Measurements from ENCODE around the gene DNAH14. TPM values are rescaled to one million over a fixed set of nuclear protein-coding genes. Genes with fewer than 3 reads are reported as not detected.
A peak's percentile ranks its signal among the peaks of the same experiment; 100 is the strongest.

Gene DNAH14
- total RNA-seq, 4 donors from 2014 or later: 0.15 to 0.55 TPM; not detected in 2

DNA sequence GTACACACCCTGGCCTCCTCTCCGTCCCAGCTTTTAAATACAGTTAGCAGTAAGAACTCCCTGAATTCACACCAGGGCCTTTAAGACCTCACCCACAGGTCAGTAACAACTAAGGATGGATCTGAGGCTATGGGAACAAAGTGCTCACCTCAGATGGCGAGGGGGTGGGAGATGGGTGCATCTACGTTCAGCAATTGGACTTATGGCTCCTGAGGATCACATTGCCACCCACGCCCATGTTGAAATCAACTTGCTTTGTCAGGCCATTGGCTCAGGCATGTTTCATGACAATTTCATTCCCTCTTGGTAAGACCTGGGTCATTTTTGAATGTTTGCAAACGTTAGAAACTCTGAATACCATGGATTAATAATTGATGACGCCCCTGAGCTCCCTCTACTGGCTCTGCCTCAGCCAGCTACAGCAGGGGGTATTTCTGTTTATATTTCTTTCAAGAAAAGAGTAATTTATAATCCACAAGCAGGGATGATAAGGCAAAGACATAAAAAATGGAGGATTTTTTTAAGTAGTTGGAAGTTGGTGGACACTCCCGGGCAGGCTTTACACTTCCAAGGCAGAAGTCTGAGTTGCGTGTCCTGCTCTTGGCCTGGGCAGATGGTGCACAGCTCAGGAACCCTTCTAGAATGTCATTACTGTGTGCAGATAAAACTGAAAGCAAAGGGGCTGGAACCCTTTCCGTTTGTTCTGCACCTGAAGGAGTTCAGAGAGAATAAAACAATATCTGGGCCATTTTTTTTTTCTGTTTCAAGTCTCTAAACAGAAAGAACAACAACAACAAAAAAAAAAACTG lies 512.0 kb downstream of the DNAH14 start:
- DNase-seq (no peak), ATAC-seq (no peak)
- no peaks in the 10 kb centered on the region for H3K9me3 ChIP-seq
- H3K4me3 ChIP-seq: no peak overlapping the region
- no peaks in the 10 kb centered on the region for H3K36me3 ChIP-seq
- intact Hi-C loops (cut with DNase I; ENCODE audit: low total_unique reads): no loop called here
- in situ Hi-C loops (cut with MboI; ENCODE audit: low sequenced_read_pairs in 4 of 4): no loop called here
- TF ChIP-seq POLR2A (IDR thresholded peaks at IDR 0.05): no peak
- peak overlapping the region in 1 of 4 donors; percentile 6 for H3K27ac ChIP-seq
- peaks cover 4 to 17% of the 10 kb centered on the region in 2 donors for H3K4me1 ChIP-seq
- no peaks in the 10 kb centered on the region for H3K27me3 ChIP-seq

DNA sequence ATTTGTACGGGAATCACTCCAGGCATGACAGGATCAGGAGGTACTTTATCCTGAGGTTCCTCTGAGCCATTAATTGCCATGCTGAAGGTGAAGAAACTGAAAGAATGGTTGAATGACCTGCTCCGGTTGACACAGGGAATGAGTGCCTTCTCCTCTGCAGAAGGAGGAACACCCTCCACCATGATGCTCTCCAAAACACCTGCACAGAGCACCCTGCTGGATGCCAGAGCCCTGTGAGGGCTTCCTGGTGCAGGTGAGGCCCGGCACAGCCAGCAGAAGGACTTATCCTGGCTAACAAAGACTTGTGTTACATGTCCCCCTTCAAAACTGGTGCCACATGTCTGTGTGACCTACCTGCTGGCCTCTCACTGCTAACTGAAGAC lies 512.6 kb downstream of the DNAH14 start:
- no peaks in the 10 kb centered on the region for H3K27me3 ChIP-seq
- TF ChIP-seq POLR2A (IDR thresholded peaks at IDR 0.05): no peak
- TF ChIP-seq, protein P1, sequence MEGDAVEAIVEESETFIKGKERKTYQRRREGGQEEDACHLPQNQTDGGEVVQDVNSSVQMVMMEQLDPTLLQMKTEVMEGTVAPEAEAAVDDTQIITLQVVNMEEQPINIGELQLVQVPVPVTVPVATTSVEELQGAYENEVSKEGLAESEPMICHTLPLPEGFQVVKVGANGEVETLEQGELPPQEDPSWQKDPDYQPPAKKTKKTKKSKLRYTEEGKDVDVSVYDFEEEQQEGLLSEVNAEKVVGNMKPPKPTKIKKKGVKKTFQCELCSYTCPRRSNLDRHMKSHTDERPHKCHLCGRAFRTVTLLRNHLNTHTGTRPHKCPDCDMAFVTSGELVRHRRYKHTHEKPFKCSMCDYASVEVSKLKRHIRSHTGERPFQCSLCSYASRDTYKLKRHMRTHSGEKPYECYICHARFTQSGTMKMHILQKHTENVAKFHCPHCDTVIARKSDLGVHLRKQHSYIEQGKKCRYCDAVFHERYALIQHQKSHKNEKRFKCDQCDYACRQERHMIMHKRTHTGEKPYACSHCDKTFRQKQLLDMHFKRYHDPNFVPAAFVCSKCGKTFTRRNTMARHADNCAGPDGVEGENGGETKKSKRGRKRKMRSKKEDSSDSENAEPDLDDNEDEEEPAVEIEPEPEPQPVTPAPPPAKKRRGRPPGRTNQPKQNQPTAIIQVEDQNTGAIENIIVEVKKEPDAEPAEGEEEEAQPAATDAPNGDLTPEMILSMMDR (IDR thresholded peaks at IDR 0.05 in 4 of 5, conservative IDR thresholded peaks at IDR 0.05 in 1 of 5): no peak
- peak overlapping the region in 2 of 4 donors; percentile 0 for H3K27ac ChIP-seq
- DNase-seq (no peak), ATAC-seq (no peak)
- intact Hi-C loops (cut with DNase I; ENCODE audit: low total_unique reads): no loop called here
- no peaks in the 10 kb centered on the region for H3K36me3 ChIP-seq
- H3K9me3 ChIP-seq: no peaks in the 10 kb centered on the region
- no peak overlapping the region for H3K4me3 ChIP-seq
- peaks cover 9 to 23% of the 10 kb centered on the region in 2 donors for H3K4me1 ChIP-seq
- in situ Hi-C loops (cut with MboI; ENCODE audit: low sequenced_read_pairs in 4 of 4): no loop called here

DNA sequence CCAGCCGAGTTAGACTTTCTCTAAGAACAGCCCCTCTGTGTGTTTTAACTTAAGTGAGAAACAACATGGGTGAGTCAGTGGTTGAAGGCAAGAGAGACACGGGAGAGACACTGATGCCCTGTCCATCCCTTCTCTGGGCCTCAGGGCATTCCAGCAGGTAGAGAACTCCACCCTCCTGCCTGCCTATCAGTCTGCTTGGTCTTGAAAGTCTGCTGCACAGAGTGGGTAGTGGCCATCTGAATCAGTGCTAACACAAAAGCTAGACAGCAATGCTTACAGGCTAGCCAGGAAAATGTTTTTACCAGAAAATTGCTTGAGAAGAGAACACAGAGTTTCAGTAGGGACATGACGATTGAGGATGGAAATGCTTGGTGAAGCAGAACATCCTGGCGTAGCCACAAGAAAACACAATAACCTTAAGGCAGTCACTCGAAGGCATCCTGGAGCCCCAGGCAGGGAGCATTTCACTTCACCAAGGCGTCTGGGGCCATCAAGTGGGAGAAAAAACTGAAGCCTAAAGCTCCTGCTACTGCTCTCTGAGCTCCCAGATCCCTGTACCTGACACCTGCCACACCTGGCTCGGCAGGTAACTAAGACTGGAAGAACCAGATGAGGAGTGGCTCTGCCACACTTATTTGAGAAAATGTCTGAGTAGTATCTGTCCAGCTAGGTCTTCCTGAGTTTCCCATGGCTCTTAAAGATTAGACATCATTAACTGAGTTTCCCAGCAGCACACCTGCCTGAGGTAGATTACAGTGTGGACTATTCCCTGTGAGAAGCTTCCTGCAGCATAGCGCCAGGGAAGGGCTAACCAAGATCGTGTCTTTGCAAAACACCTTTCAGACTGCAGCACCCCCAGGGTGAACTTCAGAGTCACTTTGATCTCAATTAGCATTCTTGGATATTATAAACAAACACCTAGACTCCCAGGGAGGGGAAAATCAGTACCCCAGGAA lies 516.4 kb downstream of the DNAH14 start:
- H3K27me3 ChIP-seq: peaks cover 4 to 7% (median 7%) of the 10 kb centered on the region in 3 donors
- intact Hi-C loops (cut with DNase I; ENCODE audit: low total_unique reads) (no loop called here), in situ Hi-C loops (cut with MboI; ENCODE audit: low sequenced_read_pairs in 4 of 4) (no loop called here)
- H3K4me3 ChIP-seq: no peak overlapping the region
- DNase-seq (no peak), ATAC-seq (peak in 1 of 2 donors; percentile 20)
- H3K9me3 ChIP-seq: no peaks in the 10 kb centered on the region
- no peaks in the 10 kb centered on the region for H3K36me3 ChIP-seq
- H3K4me1 ChIP-seq: peaks cover 19 to 32% of the 10 kb centered on the region in 2 donors
- TF ChIP-seq POLR2A (IDR thresholded peaks at IDR 0.05): peak in 1 of 2 donors; percentile 26
- TF ChIP-seq, protein P1 (IDR thresholded peaks at IDR 0.05 in 4 of 5, conservative IDR thresholded peaks at IDR 0.05 in 1 of 5): no peak
- peak overlapping the region; percentile 32 to 80 (median 73) for H3K27ac ChIP-seq

DNA sequence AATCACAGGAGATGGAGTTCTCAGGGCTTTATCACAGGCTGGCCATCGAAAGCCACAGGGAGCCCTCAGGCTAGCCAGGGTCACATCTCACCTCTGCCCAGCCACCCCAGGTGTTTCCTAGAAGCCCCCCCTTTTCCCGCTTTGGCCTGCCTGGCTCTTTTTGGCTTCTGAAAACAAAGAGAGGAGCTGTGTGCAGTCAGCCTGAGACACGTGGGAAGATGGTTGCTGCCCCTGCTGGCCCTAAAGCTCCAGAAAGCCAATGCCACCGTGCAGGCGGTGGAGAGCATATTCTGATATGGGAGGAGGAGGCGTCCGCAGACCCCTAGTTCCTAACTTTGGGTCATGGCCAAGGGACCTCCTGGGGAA lies 517.1 kb downstream of the DNAH14 start:
- DNase-seq: no peak
- intact Hi-C loops (cut with DNase I; ENCODE audit: low total_unique reads): no loop called here
- in situ Hi-C loops (cut with MboI; ENCODE audit: low sequenced_read_pairs in 4 of 4): no loop called here
- Histone ChIP-seq H3K36me3 (no peaks in the 10 kb centered on the region), H3K4me1 (peaks cover 19 to 34% of the 10 kb centered on the region in 2 donors), H3K27ac (peak overlapping the region; percentile 32 to 80 (median 73)), H3K9me3 (no peaks in the 10 kb centered on the region), H3K4me3 (no peak overlapping the region), H3K27me3 (peaks cover 4 to 7% (median 7%) of the 10 kb centered on the region in 3 donors)
- ATAC-seq: no peak
- TF ChIP-seq, protein P1 (IDR thresholded peaks at IDR 0.05 in 4 of 5, conservative IDR thresholded peaks at IDR 0.05 in 1 of 5): no peak
- no peak for TF ChIP-seq POLR2A (IDR thresholded peaks at IDR 0.05)
